Tibial artery (tissue), 4 donors: Measurements from ENCODE around the gene NUMB.

Experiments
- DNase-seq, 2 donors: peaks; one replicate each; pipeline ENCODE4 v3.0.0-alpha.2; 2019
- H3K27ac ChIP-seq, 2 donors: fragments of 200-600 bp; sonication (generic) in 1 of 2; 1 replicate in 1 of 2; 2 replicates in 1 of 2; pipeline ENCODE4 v1.5.1; 2018 to 2019; ENCODE audit warnings: mild to moderate bottlenecking in 1 of 2
- H3K27me3 ChIP-seq, 2 donors: fragments of 200-600 bp; sonication (generic) in 1 of 2; one replicate each; pipeline versions ENCODE4 v1.5.1 to v1.6.0; 2016 to 2019
- H3K36me3 ChIP-seq, 3 donors: fragments of 200-600 bp; sonication (generic) in 2 of 3; one replicate each; pipeline ENCODE4 v1.5.1; 2016 to 2019; ENCODE audit warnings: mild to moderate bottlenecking in 2 of 3
- H3K4me1 ChIP-seq, 4 donors: fragments of 200-600 bp; sonication (generic) in 2 of 4; 1 replicate in 3 of 4; 2 replicates in 1 of 4; pipeline ENCODE4 v1.5.1; 2016 to 2019
- H3K4me3 ChIP-seq, 2 donors: fragments of 200-600 bp; sonication (generic) in 1 of 2; 1 replicate in 1 of 2; 2 replicates in 1 of 2; pipeline ENCODE4 v1.5.1; 2018 to 2019; ENCODE audit warnings: mild to moderate bottlenecking in 2 of 2
- H3K9me3 ChIP-seq, 3 donors: fragments of 200-600 bp; sonication (generic) in 1 of 3; one replicate each; pipeline ENCODE4 v1.5.1; 2016 to 2019
- intact Hi-C: fragments of 100-400 bp; cut with DNase I; formaldehyde crosslinking; loops from one replicate; pipeline ENCODE4 v1.15.0; 2023; ENCODE audit warnings: low total_unique reads
- TF ChIP-seq, protein P1 (sequence below), 2 experiments: fragments of 200-600 bp in 1 of 2; fragments of 450-650 bp in 1 of 2; IDR thresholded peaks; one replicate each; pipeline ENCODE4 v1.5.1; 2017 to 2019; ENCODE audit warnings: antibody characterized with exemption in 2 of 2, mild to moderate bottlenecking in 1 of 2, moderate library complexity in 1 of 2

Gene NUMB

GRCh38 chr14:73295198-73295796, 163.0 kb downstream of the NUMB start:
- no peak overlapping the region for H3K27ac ChIP-seq
- intact Hi-C loops, result loop anchor here (2.0 kb wide), 1 partner anchor 178 kb away; no protein-coding TSS in a partner anchor
- no peaks in the 10 kb centered on the region for H3K9me3 ChIP-seq
- TF ChIP-seq, protein P1, sequence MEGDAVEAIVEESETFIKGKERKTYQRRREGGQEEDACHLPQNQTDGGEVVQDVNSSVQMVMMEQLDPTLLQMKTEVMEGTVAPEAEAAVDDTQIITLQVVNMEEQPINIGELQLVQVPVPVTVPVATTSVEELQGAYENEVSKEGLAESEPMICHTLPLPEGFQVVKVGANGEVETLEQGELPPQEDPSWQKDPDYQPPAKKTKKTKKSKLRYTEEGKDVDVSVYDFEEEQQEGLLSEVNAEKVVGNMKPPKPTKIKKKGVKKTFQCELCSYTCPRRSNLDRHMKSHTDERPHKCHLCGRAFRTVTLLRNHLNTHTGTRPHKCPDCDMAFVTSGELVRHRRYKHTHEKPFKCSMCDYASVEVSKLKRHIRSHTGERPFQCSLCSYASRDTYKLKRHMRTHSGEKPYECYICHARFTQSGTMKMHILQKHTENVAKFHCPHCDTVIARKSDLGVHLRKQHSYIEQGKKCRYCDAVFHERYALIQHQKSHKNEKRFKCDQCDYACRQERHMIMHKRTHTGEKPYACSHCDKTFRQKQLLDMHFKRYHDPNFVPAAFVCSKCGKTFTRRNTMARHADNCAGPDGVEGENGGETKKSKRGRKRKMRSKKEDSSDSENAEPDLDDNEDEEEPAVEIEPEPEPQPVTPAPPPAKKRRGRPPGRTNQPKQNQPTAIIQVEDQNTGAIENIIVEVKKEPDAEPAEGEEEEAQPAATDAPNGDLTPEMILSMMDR (IDR thresholded peaks at IDR 0.05), result peak; percentile 59 to 66
- no peaks in the 10 kb centered on the region for H3K27me3 ChIP-seq
- no peak for DNase-seq
- H3K4me3 ChIP-seq, result no peak overlapping the region
- H3K36me3 ChIP-seq, result peaks cover 5 to 32% (median 32%) of the 10 kb centered on the region in 3 donors
- H3K4me1 ChIP-seq, result no peaks in the 10 kb centered on the region

- no peak for DNase-seq
- TF ChIP-seq, protein P1 (IDR thresholded peaks at IDR 0.05), result no peak
- no peak overlapping the region for H3K27ac ChIP-seq
- H3K9me3 ChIP-seq, result no peaks in the 10 kb centered on the region
- H3K36me3 ChIP-seq, result peaks cover 5 to 39% (median 32%) of the 10 kb centered on the region in 3 donors
- H3K4me1 ChIP-seq, result no peaks in the 10 kb centered on the region
- no peaks in the 10 kb centered on the region for H3K27me3 ChIP-seq
- H3K4me3 ChIP-seq, result no peak overlapping the region
- intact Hi-C loops, result loop anchor here (2.0 kb wide), 1 partner anchor 179 kb away; no protein-coding TSS in a partner anchor
Observed at GRCh38 chr14:73293782-73294781, 164.3 kb downstream of the NUMB start.

DNA sequence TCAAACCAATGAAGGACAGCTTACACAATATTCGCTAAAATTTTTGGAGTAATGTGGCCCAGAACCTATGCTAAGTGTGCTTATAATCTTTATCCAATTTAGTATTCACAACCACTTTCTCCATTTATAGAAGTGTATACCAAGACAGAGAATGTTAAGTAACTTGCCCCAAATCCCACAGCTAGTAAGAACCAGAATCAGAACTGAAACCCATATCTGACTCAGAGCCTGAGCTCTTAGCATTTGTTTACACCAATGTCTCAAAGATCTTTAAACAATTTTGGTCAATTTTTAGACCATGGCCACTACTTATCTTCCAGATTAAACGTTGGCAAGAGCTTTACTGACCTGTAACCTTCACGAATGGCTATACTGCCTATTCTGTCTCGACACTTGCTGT, 168.1 kb downstream of the NUMB start:
- intact Hi-C loops, result no loop called here
- no peak overlapping the region for H3K4me3 ChIP-seq
- no peaks in the 10 kb centered on the region for H3K4me1 ChIP-seq
- no peak overlapping the region for H3K27ac ChIP-seq
- no peaks in the 10 kb centered on the region for H3K9me3 ChIP-seq
- H3K27me3 ChIP-seq, result no peaks in the 10 kb centered on the region
- peaks cover 12 to 50% (median 34%) of the 10 kb centered on the region in 3 donors for H3K36me3 ChIP-seq
- TF ChIP-seq, protein P1 (IDR thresholded peaks at IDR 0.05), result no peak
- no peak for DNase-seq

DNA sequence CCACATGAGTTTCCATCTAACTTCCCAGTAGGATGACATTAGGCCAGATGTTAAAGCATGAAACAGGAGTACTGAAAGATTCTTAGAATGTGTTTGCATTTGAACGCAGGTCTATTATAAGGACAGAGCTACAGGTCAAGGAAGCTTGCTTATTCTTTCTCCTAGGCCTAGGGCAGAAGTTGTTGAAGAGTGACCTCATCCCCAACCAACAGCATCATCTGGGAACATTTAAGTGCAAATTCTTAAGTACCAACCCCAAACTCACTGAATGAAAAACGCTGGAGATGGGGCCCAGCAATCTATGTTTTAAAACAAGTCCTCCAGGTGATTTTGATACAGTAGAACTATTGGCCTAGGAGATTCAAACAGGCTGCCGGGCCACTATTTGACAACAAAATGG, 168.6 kb downstream of the NUMB start:
- Histone ChIP-seq H3K27me3 (no peaks in the 10 kb centered on the region), H3K4me1 (no peaks in the 10 kb centered on the region), H3K4me3 (no peak overlapping the region), H3K36me3 (peaks cover 16 to 55% (median 39%) of the 10 kb centered on the region in 3 donors), H3K27ac (no peak overlapping the region), H3K9me3 (no peaks in the 10 kb centered on the region)
- TF ChIP-seq, protein P1 (IDR thresholded peaks at IDR 0.05), result no peak
- no peak for DNase-seq
- intact Hi-C loops, result no loop called here

- Histone ChIP-seq H3K27ac (no peak overlapping the region), H3K36me3 (peaks cover 19 to 57% (median 41%) of the 10 kb centered on the region in 3 donors), H3K27me3 (no peaks in the 10 kb centered on the region), H3K9me3 (no peaks in the 10 kb centered on the region), H3K4me1 (no peaks in the 10 kb centered on the region), H3K4me3 (no peak overlapping the region)
- no peak for DNase-seq
- intact Hi-C loops, result no loop called here
- TF ChIP-seq, protein P1 (IDR thresholded peaks at IDR 0.05), result no peak
Observed at GRCh38 chr14:73289308-73289707, 169.0 kb downstream of the NUMB start.
